Omental fat pad (tissue), 4 donors: Measurements from ENCODE around the gene DKK2. TPM values are rescaled to one million over a fixed set of nuclear protein-coding genes. Genes with fewer than 3 reads are reported as not detected.

Experiments used
- ATAC-seq: fragments of 150-250 bp; one replicate; pipeline ENCODE4 v1.9.1; 2016; ENCODE audit warnings: mild to moderate bottlenecking, moderate library complexity; ENCODE audit not compliant: low FRiP score
- DNase-seq: peaks from one replicate; pipeline ENCODE4 v3.0.0-alpha.2; 2019; ENCODE audit warnings: low spot score
- total RNA-seq, 4 donors: library from RNA; depleted of rRNA; stranded (reverse); fragments of >200 nt; gene quantifications; one replicate each; pipeline ENCODE4 v1.1.0, GENCODE V29; 2016
- TF ChIP-seq, protein P1 (sequence below), 3 donors: fragments of 450-650 bp; IDR thresholded peaks; one replicate each; pipeline ENCODE4 v1.5.1; 2016 to 2017; ENCODE audit warnings: antibody characterized with exemption in 3 of 3, mild to moderate bottlenecking in 3 of 3, moderate library complexity in 2 of 3

Gene DKK2, protein sequence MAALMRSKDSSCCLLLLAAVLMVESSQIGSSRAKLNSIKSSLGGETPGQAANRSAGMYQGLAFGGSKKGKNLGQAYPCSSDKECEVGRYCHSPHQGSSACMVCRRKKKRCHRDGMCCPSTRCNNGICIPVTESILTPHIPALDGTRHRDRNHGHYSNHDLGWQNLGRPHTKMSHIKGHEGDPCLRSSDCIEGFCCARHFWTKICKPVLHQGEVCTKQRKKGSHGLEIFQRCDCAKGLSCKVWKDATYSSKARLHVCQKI
- 1 to 10 TPM in 1 of 4 donors, under 1 TPM in 3; 0.28 to 1.3 (median 0.67) TPM for total RNA-seq

GRCh38 chr4:107035819-107036583, at the start of gene DKK2:
DKK2 (minus strand) TSS chr4:107036313; CDS start chr4:107035591, 722 bp downstream.
- no peak for DNase-seq
- TF ChIP-seq, protein P1, sequence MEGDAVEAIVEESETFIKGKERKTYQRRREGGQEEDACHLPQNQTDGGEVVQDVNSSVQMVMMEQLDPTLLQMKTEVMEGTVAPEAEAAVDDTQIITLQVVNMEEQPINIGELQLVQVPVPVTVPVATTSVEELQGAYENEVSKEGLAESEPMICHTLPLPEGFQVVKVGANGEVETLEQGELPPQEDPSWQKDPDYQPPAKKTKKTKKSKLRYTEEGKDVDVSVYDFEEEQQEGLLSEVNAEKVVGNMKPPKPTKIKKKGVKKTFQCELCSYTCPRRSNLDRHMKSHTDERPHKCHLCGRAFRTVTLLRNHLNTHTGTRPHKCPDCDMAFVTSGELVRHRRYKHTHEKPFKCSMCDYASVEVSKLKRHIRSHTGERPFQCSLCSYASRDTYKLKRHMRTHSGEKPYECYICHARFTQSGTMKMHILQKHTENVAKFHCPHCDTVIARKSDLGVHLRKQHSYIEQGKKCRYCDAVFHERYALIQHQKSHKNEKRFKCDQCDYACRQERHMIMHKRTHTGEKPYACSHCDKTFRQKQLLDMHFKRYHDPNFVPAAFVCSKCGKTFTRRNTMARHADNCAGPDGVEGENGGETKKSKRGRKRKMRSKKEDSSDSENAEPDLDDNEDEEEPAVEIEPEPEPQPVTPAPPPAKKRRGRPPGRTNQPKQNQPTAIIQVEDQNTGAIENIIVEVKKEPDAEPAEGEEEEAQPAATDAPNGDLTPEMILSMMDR (IDR thresholded peaks at IDR 0.05), result no peak
- peak; percentile 38 for ATAC-seq

DNA sequence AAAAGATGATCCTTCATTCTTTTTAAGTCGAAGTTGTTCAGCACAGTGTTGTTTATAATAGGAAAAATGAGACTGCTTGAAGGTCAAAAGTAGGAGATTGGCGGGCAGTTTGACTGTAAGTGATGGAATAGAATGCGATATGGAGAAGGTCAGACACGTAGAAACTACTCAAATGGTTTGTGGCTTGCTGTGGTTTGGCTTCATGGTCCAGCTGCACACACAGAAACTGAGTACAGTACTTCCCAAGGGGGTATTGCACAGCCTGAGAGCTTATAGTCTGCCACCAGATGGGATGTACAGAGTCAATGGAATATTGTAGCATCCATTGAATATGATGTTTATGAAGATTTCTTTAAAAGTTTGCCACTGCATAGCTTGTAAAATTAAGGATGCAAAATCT, 41.1 kb upstream of the DKK2 start:
- DNase-seq (no peak), ATAC-seq (no peak)
- TF ChIP-seq, protein P1 (IDR thresholded peaks at IDR 0.05), result no peak

DNA sequence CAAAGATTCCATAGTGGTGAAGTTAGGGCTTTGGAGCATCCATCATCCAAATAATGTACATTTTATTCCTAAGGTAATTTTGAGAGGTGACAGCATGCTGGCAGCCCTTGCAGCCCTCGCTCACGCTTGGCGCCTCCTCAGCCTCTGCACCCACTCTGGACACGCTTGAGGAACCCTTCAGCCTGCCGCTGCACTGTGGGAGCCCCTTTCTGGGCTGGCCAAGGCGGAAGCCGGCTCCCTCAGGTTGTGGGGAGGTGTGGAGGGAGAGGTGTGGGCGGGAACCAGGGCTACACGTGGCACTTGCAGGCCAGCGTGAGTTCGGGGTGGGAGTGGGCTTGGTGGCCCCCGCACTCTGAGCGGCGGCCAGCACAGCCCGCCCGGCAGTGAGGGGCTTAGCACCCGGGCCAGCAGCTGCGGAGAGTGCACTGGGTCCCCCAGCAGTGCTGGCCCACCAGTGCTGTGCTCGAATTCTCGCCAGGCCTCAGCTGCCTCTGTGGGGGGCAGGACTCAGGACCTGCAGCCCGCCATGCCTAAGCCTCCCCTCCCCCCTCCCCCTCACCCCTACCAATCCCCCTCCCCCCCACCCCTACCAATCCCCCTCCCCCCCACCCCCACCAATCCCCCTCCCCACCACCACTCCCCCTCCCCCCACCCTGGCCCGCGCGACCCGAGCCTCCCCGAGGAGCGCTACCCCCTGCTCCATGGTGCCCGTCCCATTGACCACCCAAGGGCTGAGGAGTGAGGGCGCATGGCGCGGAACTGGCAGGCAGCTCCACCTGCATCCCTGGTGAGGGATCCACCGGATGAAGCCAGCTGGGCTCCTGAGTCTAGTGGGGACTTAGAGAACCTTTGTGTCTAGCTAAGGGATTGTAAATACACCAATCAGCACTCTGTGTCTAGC, 37.0 kb upstream of the DKK2 start:
- DNase-seq, result no peak
- TF ChIP-seq, protein P1 (IDR thresholded peaks at IDR 0.05), result no peak
- no peak for ATAC-seq

- TF ChIP-seq, protein P1 (IDR thresholded peaks at IDR 0.05), result no peak
- no peak for ATAC-seq
- no peak for DNase-seq
Measured at GRCh38 chr4:107071108-107071507, 35.0 kb upstream of the DKK2 start.

- TF ChIP-seq, protein P1 (IDR thresholded peaks at IDR 0.05), result no peak
- DNase-seq (no peak), ATAC-seq (no peak)
Measured at GRCh38 chr4:107069049-107069448, 32.9 kb upstream of the DKK2 start.

DNA sequence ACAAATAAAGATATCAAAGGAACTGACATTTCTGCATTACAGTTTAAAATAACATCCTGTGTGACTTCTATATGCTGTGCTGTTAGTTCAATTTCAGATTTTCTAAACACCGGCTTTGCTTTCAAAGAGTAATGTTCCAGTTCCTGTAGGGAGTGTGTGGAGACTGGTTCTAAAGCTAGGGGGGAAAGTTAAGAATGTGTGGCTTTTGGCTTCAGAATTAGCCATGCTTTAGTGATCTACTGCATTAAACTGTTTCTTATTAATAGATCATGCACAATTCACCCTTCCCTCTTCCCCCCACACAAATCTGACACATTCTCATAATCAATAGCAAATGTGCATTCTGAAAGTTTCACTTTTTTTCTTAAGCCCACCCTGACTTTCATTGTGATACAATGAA, 32.0 kb upstream of the DKK2 start:
- no peak for DNase-seq
- TF ChIP-seq, protein P1 (IDR thresholded peaks at IDR 0.05), result no peak
- ATAC-seq, result no peak
